Skin epidermis (tissue), 12 donors: ENCODE measurements around the gene CDKL1.

Experiments used
- H3K27ac ChIP-seq, 21 experiments: fragments of 200-600 bp; sonication (generic) in 11 of 21; one replicate each; pipeline ENCODE4 v1.5.0; 2020; ENCODE audit warnings: mild to moderate bottlenecking in 3 of 21, inconsistent platforms in 2 of 21, moderate library complexity in 2 of 21
- H3K4me3 ChIP-seq, 7 experiments: fragments of 200-600 bp; sonication (generic) in 2 of 7; one replicate each; pipeline ENCODE4 v1.5.0; 2020; ENCODE audit warnings: inconsistent platforms in 2 of 7, mild to moderate bottlenecking in 2 of 7, moderate library complexity in 1 of 7

The CDKL1 gene

GRCh38 chr14:50311337-50311971 is 85.2 kb downstream of the CDKL1 start:
- peak overlapping the region; percentile 57 to 95 (median 87) for H3K4me3 ChIP-seq
- H3K27ac ChIP-seq = peak overlapping the region; percentile 15 to 98 (median 94)

GRCh38 chr14:50310445-50310844 is 86.2 kb downstream of the CDKL1 start:
- H3K4me3 ChIP-seq = peak overlapping the region in 1 of 7 experiments; percentile 93
- H3K27ac ChIP-seq = no peak overlapping the region

- Histone ChIP-seq H3K4me3 (no peak overlapping the region), H3K27ac (no peak overlapping the region)
Measured at GRCh38 chr14:50308363-50308915, 88.2 kb downstream of the CDKL1 start.

- H3K27ac ChIP-seq = no peak overlapping the region
- no peak overlapping the region for H3K4me3 ChIP-seq
Measured at GRCh38 chr14:50303744-50304471, 92.8 kb downstream of the CDKL1 start.

- no peak overlapping the region for H3K4me3 ChIP-seq
- no peak overlapping the region for H3K27ac ChIP-seq
Measured at GRCh38 chr14:50301914-50302313, 94.8 kb downstream of the CDKL1 start.

- Histone ChIP-seq H3K4me3 (no peak overlapping the region), H3K27ac (no peak overlapping the region)
Measured at GRCh38 chr14:50299585-50299984, 97.1 kb downstream of the CDKL1 start.

GRCh38 chr14:50290306-50290705 is 106.4 kb downstream of the CDKL1 start:
- H3K4me3 ChIP-seq = no peak overlapping the region

GRCh38 chr14:50288146-50288545 is 108.5 kb downstream of the CDKL1 start:
- no peak overlapping the region for H3K4me3 ChIP-seq
- no peak overlapping the region for H3K27ac ChIP-seq

More at GRCh38 chr14:50290306-50290705, 106.4 kb downstream of the CDKL1 start:
- no peak overlapping the region for H3K27ac ChIP-seq

- H3K27ac ChIP-seq = no peak overlapping the region
- H3K4me3 ChIP-seq = no peak overlapping the region
Measured at GRCh38 chr14:50285861-50286260, 110.8 kb downstream of the CDKL1 start.
